Endothelial cell (in vitro differentiated cells): Measurements from ENCODE around the gene PRR29. TPM values are rescaled to one million over a fixed set of nuclear protein-coding genes. Genes with fewer than 3 reads are reported as not detected.

Experiments used
- DNase-seq: peaks from one replicate; pipeline ENCODE4 v3.0.0; 2021; ENCODE audit warnings: low spot score
- H3K27ac Mint-ChIP-seq: one replicate; pipeline ENCODE4 v1.8.0; 2021; ENCODE audit warnings: mixed read lengths, inconsistent platforms; ENCODE audit not compliant: unreplicated experiment
- H3K27me3 Mint-ChIP-seq: one replicate; pipeline ENCODE4 v1.8.0; 2021; ENCODE audit warnings: mild to moderate bottlenecking, moderate library complexity, mixed read lengths, inconsistent platforms; ENCODE audit not compliant: unreplicated experiment
- H3K36me3 Mint-ChIP-seq: one replicate; pipeline ENCODE4 v1.8.0; 2021; ENCODE audit warnings: mild to moderate bottlenecking, low read depth, mixed read lengths, inconsistent platforms; ENCODE audit not compliant: unreplicated experiment
- H3K4me1 Mint-ChIP-seq: one replicate; pipeline ENCODE4 v1.8.0; 2021; ENCODE audit warnings: mild to moderate bottlenecking, mixed read lengths, inconsistent platforms; ENCODE audit not compliant: unreplicated experiment
- H3K4me3 Mint-ChIP-seq: one replicate; pipeline ENCODE4 v1.8.0; 2021; ENCODE audit warnings: mild to moderate bottlenecking, mixed read lengths, inconsistent platforms; ENCODE audit not compliant: unreplicated experiment
- H3K9me3 Mint-ChIP-seq: one replicate; pipeline ENCODE4 v1.8.0; 2021; ENCODE audit warnings: mixed read lengths, inconsistent platforms; ENCODE audit not compliant: unreplicated experiment
- total RNA-seq: library from RNA; stranded (reverse); fragmentation: NEBNext Ultra II Directional; extraction: Animal tissue kit (Norgen Biotek cat#: 25700); gene quantifications from one replicate; pipeline ENCODE4 v1.2.1, GENCODE V29; 2021; ENCODE audit not compliant: unreplicated experiment
- TF ChIP-seq, protein P1 (sequence below): fragments of 200-600 bp; sonication (generic); IDR thresholded peaks from one replicate; pipeline ENCODE4 v1.5.0; 2021; ENCODE audit warnings: antibody characterized with exemption; ENCODE audit not compliant: unreplicated experiment

PRR29 gene
- total RNA-seq, 1 donor from 2014 or later: 25.3 TPM

DNA sequence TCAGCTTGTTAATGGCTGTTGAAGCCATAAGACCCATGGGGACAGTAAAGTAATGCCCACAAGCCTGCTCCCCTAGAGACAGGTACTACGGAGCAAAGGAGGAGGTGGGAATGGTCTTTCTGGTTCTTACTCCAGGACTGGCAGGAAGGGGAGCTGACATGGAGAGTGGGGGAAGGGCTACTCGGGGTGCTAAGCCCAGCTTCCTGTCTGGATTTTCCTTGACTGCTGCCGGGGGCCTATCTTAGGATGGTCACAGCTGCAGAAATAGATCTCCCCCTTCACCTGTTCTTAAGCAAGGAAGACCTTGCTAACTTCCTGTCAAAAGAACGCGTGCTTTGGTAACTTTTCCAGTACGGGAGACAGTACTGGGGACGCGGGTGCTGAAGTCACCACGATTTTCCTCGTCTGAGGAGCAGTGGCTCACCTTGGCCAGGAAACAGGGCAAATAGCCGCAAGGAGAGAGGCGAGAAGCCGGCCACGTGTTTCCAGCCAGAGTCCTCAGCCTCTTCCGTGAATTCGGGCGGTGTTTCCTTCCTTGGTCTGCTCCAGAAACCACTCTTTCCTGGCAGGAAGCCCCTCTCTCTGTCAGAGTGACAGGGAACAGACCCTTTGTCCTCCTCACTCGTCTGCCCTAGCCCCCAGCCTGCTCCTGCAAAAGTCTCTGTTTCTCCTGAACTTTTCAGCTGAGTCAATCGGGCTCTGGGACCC is 656 bp upstream of the PRR29 start:
- Mint-ChIP-seq H3K4me3 (peak overlapping the region; percentile 92), H3K27me3 (peaks cover 17% of the 10 kb centered on the region), H3K4me1 (peaks cover 37% of the 10 kb centered on the region), H3K36me3 (peaks cover 8% of the 10 kb centered on the region), H3K9me3 (no peaks in the 10 kb centered on the region), H3K27ac (peak overlapping the region; percentile 95)
- peak; percentile 72 for DNase-seq
- TF ChIP-seq, protein P1, sequence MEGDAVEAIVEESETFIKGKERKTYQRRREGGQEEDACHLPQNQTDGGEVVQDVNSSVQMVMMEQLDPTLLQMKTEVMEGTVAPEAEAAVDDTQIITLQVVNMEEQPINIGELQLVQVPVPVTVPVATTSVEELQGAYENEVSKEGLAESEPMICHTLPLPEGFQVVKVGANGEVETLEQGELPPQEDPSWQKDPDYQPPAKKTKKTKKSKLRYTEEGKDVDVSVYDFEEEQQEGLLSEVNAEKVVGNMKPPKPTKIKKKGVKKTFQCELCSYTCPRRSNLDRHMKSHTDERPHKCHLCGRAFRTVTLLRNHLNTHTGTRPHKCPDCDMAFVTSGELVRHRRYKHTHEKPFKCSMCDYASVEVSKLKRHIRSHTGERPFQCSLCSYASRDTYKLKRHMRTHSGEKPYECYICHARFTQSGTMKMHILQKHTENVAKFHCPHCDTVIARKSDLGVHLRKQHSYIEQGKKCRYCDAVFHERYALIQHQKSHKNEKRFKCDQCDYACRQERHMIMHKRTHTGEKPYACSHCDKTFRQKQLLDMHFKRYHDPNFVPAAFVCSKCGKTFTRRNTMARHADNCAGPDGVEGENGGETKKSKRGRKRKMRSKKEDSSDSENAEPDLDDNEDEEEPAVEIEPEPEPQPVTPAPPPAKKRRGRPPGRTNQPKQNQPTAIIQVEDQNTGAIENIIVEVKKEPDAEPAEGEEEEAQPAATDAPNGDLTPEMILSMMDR: no peak

DNA sequence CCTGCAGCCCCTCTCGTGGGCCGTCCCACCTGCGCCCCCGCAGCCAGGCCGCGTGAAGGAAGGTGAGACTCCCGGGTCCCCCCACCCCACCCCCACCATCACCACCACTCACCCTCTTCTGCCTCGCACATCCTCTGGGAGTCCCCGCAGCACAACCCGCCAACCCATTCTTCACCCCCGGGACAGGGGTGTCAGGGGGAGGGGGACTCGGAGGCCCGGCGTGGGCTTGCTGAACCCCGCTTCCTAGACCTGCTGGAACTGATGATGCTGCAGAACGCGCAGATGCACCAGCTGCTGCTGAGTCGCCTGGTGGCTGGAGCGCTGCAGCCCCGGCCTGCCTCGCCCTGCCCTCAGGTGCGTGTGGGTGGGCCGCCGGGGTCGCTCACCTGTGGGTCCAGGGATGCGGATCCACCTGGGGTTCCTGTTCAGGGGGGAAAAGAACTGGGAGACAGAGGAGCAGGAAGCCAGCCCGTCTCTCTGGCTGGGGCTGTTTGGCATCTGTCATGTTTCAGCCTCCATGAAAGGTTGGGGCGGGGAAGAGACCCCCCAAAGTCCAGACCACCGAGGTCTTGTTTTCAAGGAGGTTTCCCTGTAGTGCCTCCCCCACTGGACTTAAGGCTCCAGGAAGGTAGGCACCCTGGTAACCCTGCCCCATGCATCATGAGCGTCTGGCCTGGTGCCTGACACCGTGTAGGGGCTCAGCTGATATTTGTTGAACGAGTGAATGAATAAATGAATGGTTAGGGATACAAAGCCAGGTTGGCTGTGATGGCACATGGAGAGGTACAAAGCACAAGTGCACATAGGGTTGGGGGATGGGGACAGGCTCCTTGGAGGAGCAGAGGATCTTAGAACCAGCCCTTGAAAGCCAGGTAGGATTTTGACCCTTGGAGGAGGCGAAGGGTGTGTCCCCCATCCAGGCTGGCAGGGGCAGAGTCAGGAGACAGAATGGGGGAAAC is 849 bp downstream of the PRR29 start:
- TF ChIP-seq, protein P1: no peak
- Mint-ChIP-seq H3K4me3 (peak overlapping the region; percentile 85), H3K4me1 (peaks cover 41% of the 10 kb centered on the region), H3K27me3 (peaks cover 17% of the 10 kb centered on the region), H3K27ac (peak overlapping the region; percentile 78), H3K36me3 (peaks cover 16% of the 10 kb centered on the region), H3K9me3 (no peaks in the 10 kb centered on the region)
- DNase-seq: no peak

DNA sequence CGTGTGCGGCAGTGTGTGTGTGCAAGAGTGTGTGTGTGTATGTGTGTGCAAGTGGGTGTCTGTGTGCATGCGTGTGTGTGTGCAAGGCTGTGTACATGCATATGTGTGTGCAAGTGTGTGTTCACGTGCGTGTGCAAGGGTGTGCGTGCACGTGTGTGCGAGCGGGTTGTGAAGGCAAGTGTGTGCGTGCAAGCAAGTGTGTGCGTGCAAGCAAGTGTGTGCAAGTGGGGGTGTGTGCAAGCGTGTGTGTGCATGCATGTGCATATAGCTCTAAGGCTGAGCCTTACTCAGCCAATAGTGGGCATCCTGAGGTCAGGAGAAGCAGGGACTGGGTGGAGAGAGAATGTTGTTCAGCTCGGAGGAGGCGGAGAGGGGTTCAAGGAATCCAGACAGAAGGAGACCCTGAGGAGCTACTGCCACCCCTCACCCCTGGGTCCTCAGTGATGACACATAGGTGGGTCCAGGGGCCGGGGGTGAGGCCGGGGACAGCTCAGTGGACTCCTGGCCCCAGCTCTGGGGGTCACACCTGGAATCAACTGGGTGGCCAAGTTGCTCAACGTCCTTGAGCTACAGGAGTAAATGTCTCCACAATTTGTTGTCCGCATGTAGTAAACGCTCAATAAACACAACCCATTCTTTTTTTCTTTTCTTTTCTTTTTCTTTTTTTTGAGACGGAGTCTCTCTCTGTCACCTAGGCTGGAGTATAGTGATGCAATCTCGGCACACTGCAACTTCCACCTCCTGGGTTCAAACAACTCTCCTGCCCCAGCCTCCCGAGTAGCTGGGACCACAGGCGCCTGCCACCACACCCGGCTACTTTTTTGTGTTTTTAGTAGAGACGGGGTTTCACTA is 1.8 kb downstream of the PRR29 start:
- Mint-ChIP-seq H3K27me3 (peaks cover 19% of the 10 kb centered on the region), H3K4me3 (peak overlapping the region; percentile 85), H3K4me1 (peaks cover 44% of the 10 kb centered on the region), H3K9me3 (no peaks in the 10 kb centered on the region), H3K27ac (peak overlapping the region; percentile 78), H3K36me3 (peaks cover 22% of the 10 kb centered on the region)
- DNase-seq: no peak
- TF ChIP-seq, protein P1: no peak

DNA sequence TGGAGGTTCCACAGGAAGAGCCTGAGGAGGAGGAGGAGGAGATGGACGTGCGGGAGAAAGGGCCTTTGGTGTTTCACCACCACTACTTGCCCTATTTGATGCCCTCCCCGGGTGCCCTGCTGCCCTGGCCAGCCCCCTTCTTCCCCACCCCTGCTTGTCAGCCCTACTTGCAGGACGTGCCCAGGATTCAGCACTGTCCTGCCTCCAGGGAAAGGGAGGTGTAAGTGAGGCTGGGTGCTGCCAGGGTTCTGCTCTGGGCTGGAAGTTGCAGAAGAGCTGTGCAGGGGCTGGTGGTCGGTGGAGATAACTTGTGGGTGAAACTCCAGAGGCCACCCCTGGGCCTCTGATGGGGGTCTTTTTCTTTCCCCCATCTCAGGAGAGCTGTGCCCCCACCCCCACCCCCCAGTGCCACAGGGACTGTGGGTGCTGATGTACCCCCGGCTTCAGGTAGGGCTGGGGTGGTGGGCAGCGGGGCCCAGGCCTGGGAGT is 3.0 kb downstream of the PRR29 start:
- TF ChIP-seq, protein P1: no peak
- Mint-ChIP-seq H3K9me3 (no peaks in the 10 kb centered on the region), H3K4me3 (no peak overlapping the region), H3K27ac (no peak overlapping the region), H3K4me1 (peaks cover 48% of the 10 kb centered on the region), H3K27me3 (peaks cover 22% of the 10 kb centered on the region), H3K36me3 (peaks cover 22% of the 10 kb centered on the region)
- no peak for DNase-seq
